Endodermal cell (in vitro differentiated cells): ENCODE measurements around the gene ATG9B. TPM values are rescaled to one million over a fixed set of nuclear protein-coding genes. Genes with fewer than 3 reads are reported as not detected.
A peak's percentile ranks its signal among the peaks of the same experiment; 100 is the strongest.

Source experiments
- DNase-seq: peaks from one replicate; pipeline ENCODE4 v3.0.0-alpha.2; 2017
- H3K27ac ChIP-seq: 2 replicates; pipeline ENCODE4 v1.5.1; 2013; ENCODE audit warnings: mild to moderate bottlenecking, low read depth, low read length, moderate library complexity
- H3K27me3 ChIP-seq: 2 replicates; pipeline ENCODE4 v1.6.1; 2013; ENCODE audit warnings: mild to moderate bottlenecking, low read length, moderate library complexity; ENCODE audit not compliant: insufficient read depth, control insufficient read depth, poor library complexity, severe bottlenecking
- H3K36me3 ChIP-seq: 2 replicates; pipeline ENCODE4 v1.7.0; 2013; ENCODE audit warnings: mild to moderate bottlenecking, low read length, moderate library complexity; ENCODE audit not compliant: control insufficient read depth, insufficient read depth
- H3K4me1 ChIP-seq: one replicate; pipeline ENCODE4 v1.7.0; 2013; ENCODE audit warnings: low read length; ENCODE audit not compliant: control insufficient read depth, insufficient read depth
- H3K4me3 ChIP-seq: 2 replicates; pipeline ENCODE4 v1.5.1; 2013; ENCODE audit warnings: mild to moderate bottlenecking, low read length, moderate library complexity
- H3K9ac ChIP-seq: 2 replicates; pipeline ENCODE4 v1.6.1; 2013; ENCODE audit warnings: mild to moderate bottlenecking, low read length, moderate library complexity; ENCODE audit not compliant: poor library complexity, severe bottlenecking; ENCODE audit errors: extremely low read depth
- H3K9me3 ChIP-seq: 2 replicates; pipeline ENCODE4 v1.6.1; 2013; ENCODE audit warnings: mild to moderate bottlenecking, low read length, moderate library complexity; ENCODE audit not compliant: control insufficient read depth
- H3K27ac Mint-ChIP-seq: 2 replicates; pipeline ENCODE4 v1.8.0; 2020; ENCODE audit warnings: mixed read lengths
- H3K27me3 Mint-ChIP-seq: 2 replicates; pipeline ENCODE4 v1.8.0; 2021; ENCODE audit warnings: mild to moderate bottlenecking, mixed read lengths; ENCODE audit not compliant: insufficient read depth
- H3K36me3 Mint-ChIP-seq: 2 replicates; pipeline ENCODE4 v1.8.0; 2020; ENCODE audit warnings: low read depth, mixed read lengths
- H3K4me1 Mint-ChIP-seq: 2 replicates; pipeline ENCODE4 v1.8.0; 2020; ENCODE audit warnings: mixed read lengths
- H3K4me3 Mint-ChIP-seq: 2 replicates; pipeline ENCODE4 v1.8.0; 2020; ENCODE audit warnings: mild to moderate bottlenecking, moderate library complexity, mixed read lengths
- H3K9me3 Mint-ChIP-seq: 2 replicates; pipeline ENCODE4 v1.8.0; 2020; ENCODE audit warnings: mild to moderate bottlenecking, mixed read lengths
- CTCF ChIP-seq: fragments of 200-600 bp; sonication (generic); conservative IDR thresholded peaks from 2 replicates; pipeline ENCODE4 v1.5.0; 2021; ENCODE audit warnings: antibody characterized with exemption, mild to moderate bottlenecking
- WGBS, 2 experiments: methylation state at CpG; one replicate each; pipeline versions ENCODE4 v1.1.5 to v1.1.7; 2013; ENCODE audit warnings: missing lambda C conversion rate in 2 of 2, mixed read lengths in 1 of 2; ENCODE audit not compliant: insufficient coverage in 1 of 2, insufficient read length in 1 of 2; 5-methylcytosine and 5-hydroxymethylcytosine counted together
- total RNA-seq, 2 donors: library from RNA; stranded (reverse); fragmentation: NEBNext Ultra II Directional in 1 of 2; extraction: Animal tissue kit (Norgen Biotek cat#: 25700) in 1 of 2; gene quantifications; 2 replicates in 1 of 2; 3 replicates in 1 of 2; pipeline ENCODE4 v1.2.1, GENCODE V29; 2021

Gene ATG9B
- total RNA-seq, 2 donors from 2014 or later: 2.0 to 3.0 TPM

GRCh38 chr7:150992833-150993302 lies 31.4 kb downstream of the ATG9B start:
- Mint-ChIP-seq H3K27ac (no peak overlapping the region), H3K9me3 (peaks cover 21% of the 10 kb centered on the region), H3K4me1 (peaks cover 6% of the 10 kb centered on the region), H3K36me3 (no peaks in the 10 kb centered on the region), H3K4me3 (no peak overlapping the region), H3K27me3 (peaks cover 30% of the 10 kb centered on the region)
- Histone ChIP-seq H3K36me3 (no peaks in the 10 kb centered on the region), H3K9ac (no peak overlapping the region), H3K27me3 (peaks cover 1% of the 10 kb centered on the region), H3K4me1 (peaks cover 6% of the 10 kb centered on the region), H3K4me3 (no peak overlapping the region), H3K9me3 (no peaks in the 10 kb centered on the region), H3K27ac (peak overlapping the region; percentile 11)
- 34% methylated on average over 5 of the region's 5 CpGs; no CpG with 5 or more reads in 1 of the 2 experiments for WGBS, 2 experiments
- TF ChIP-seq CTCF: no peak
- DNase-seq: peak; percentile 92

- peaks cover 21% of the 10 kb centered on the region for H3K9me3 Mint-ChIP-seq
- no peak overlapping the region for H3K9ac ChIP-seq
- H3K4me3 Mint-ChIP-seq: no peak overlapping the region
- no peaks in the 10 kb centered on the region for H3K9me3 ChIP-seq
- no peaks in the 10 kb centered on the region for H3K36me3 ChIP-seq
- H3K27me3 Mint-ChIP-seq: peaks cover 36% of the 10 kb centered on the region
- peaks cover 6% of the 10 kb centered on the region for H3K4me1 ChIP-seq
- no peaks in the 10 kb centered on the region for H3K36me3 Mint-ChIP-seq
- DNase-seq: no peak
- peaks cover 4% of the 10 kb centered on the region for H3K27me3 ChIP-seq
- no peak for TF ChIP-seq CTCF
- H3K4me3 ChIP-seq: no peak overlapping the region
- WGBS, 2 experiments: 87 to 97% methylated on average over 4 to 6 of the region's 6 CpGs
- peaks cover 6% of the 10 kb centered on the region for H3K4me1 Mint-ChIP-seq
- H3K27ac Mint-ChIP-seq: no peak overlapping the region
- no peak overlapping the region for H3K27ac ChIP-seq
Observed at GRCh38 chr7:150992051-150992640, 32.1 kb downstream of the ATG9B start.

GRCh38 chr7:150990416-150991186 lies 33.7 kb downstream of the ATG9B start, which contains the start of gene NOS3:
TSS of gene NOS3 (plus strand) at chr7:150991017. CDS start at chr7:150993804, 2,787 bp downstream.
- Histone ChIP-seq H3K9ac (no peak within 1 kb of the TSS), H3K4me1 (peaks cover 6% of the 10 kb centered on the region), H3K9me3 (no peaks in the 10 kb centered on the region), H3K27ac (no peak within 1 kb of the TSS), H3K36me3 (no peaks in the 10 kb centered on the region), H3K4me3 (no peak within 1 kb of the TSS), H3K27me3 (peaks cover 4% of the 10 kb centered on the region)
- no peak for TF ChIP-seq CTCF
- Mint-ChIP-seq H3K36me3 (no peaks in the 10 kb centered on the region), H3K27me3 (peaks cover 43% of the 10 kb centered on the region), H3K9me3 (peaks cover 21% of the 10 kb centered on the region), H3K4me1 (peaks cover 6% of the 10 kb centered on the region), H3K27ac (no peak within 1 kb of the TSS), H3K4me3 (no peak within 1 kb of the TSS)
- peak; percentile 85 for DNase-seq
- 92 to 93% methylated on average over 10 to 12 of the region's 12 CpGs for WGBS, 2 experiments
